CD14-positive monocyte (primary cell): ENCODE measurements around the gene RAB3D. TPM values are rescaled to one million over a fixed set of nuclear protein-coding genes. Genes with fewer than 3 reads are reported as not detected.
A peak's percentile ranks its signal among the peaks of the same experiment; 100 is the strongest.

Experiments used
- DNase-seq, 3 donors: peaks; one replicate each; pipeline ENCODE4 v3.0.0-alpha.2; 2011 to 2022
- H2AFZ ChIP-seq: 2 replicates; pipeline ENCODE4 v1.6.0; 2012; ENCODE audit warnings: mild to moderate bottlenecking, low read depth, low read length, inconsistent platforms; ENCODE audit not compliant: insufficient read depth, poor library complexity, severe bottlenecking
- H3K27ac ChIP-seq, 2 donors: 1 replicate in 1 of 2; 2 replicates in 1 of 2; pipeline ENCODE4 v1.5.1; 2012 to 2013; ENCODE audit warnings: low read length in 2 of 2, control low read depth in 1 of 2, inconsistent platforms in 1 of 2, low read depth in 1 of 2, mild to moderate bottlenecking in 1 of 2
- H3K27me3 ChIP-seq, 2 donors: one replicate each; pipeline versions ENCODE4 v1.6.0 to v1.6.1; 2011 to 2013; ENCODE audit warnings: low read length in 2 of 2; ENCODE audit not compliant: control insufficient read depth in 2 of 2, insufficient read depth in 2 of 2
- H3K36me3 ChIP-seq, 2 donors: replicated peaks in 1 of 2; 1 replicate in 1 of 2; 2 replicates in 1 of 2; pipeline versions ENCODE4 v1.5.1 to v1.6.1; 2012 to 2013; ENCODE audit warnings: low read length in 2 of 2, control low read depth in 1 of 2, inconsistent platforms in 1 of 2, mild to moderate bottlenecking in 1 of 2; ENCODE audit not compliant: insufficient read depth in 2 of 2, control insufficient read depth in 1 of 2
- H3K4me1 ChIP-seq, 2 donors: 1 replicate in 1 of 2; 2 replicates in 1 of 2; pipeline versions ENCODE4 v1.5.1 to v1.6.1; 2012 to 2013; ENCODE audit warnings: low read length in 2 of 2, control low read depth in 1 of 2, inconsistent platforms in 1 of 2, mild to moderate bottlenecking in 1 of 2, moderate library complexity in 1 of 2; ENCODE audit not compliant: insufficient read depth in 2 of 2, control insufficient read depth in 1 of 2
- H3K4me2 ChIP-seq: replicated peaks from 2 replicates; pipeline ENCODE3; 2012; ENCODE audit warnings: low read length, moderate library complexity, mild to moderate bottlenecking; ENCODE audit not compliant: poor library complexity, severe bottlenecking; ENCODE audit errors: extremely low read depth
- H3K4me3 ChIP-seq, 3 experiments: fragments of 200-600 bp in 1 of 3; sonication (generic) in 1 of 3; replicated peaks in 1 of 3; 1 replicate in 2 of 3; 2 replicates in 1 of 3; pipeline ENCODE4 v1.5.1; 2011 to 2013; ENCODE audit warnings: low read length in 3 of 3, mild to moderate bottlenecking in 3 of 3, control low read depth in 2 of 3, low read depth in 2 of 3, inconsistent platforms in 1 of 3, moderate library complexity in 1 of 3
- H3K79me2 ChIP-seq: 2 replicates; pipeline ENCODE4 v1.6.0; 2012; ENCODE audit warnings: mild to moderate bottlenecking, control low read depth, inconsistent platforms, low read length, moderate library complexity; ENCODE audit not compliant: insufficient read depth
- H3K9ac ChIP-seq: 2 replicates; pipeline ENCODE4 v1.6.0; 2017; ENCODE audit warnings: low read length, mild to moderate bottlenecking; ENCODE audit not compliant: insufficient read depth, poor library complexity, severe bottlenecking
- H3K9me3 ChIP-seq, 2 donors: replicated peaks in 1 of 2; 1 replicate in 1 of 2; 2 replicates in 1 of 2; pipeline versions ENCODE4 v1.5.1 to v1.6.1; 2012 to 2013; ENCODE audit warnings: low read length in 2 of 2, control low read depth in 1 of 2; ENCODE audit not compliant: control insufficient read depth in 1 of 2, insufficient read depth in 1 of 2
- H4K20me1 ChIP-seq: 2 replicates; pipeline ENCODE4 v1.6.0; 2012; ENCODE audit warnings: mild to moderate bottlenecking, low read length, control low read depth, moderate library complexity; ENCODE audit not compliant: insufficient read depth
- H3K27ac Mint-ChIP-seq, 7 donors: one replicate each; pipeline ENCODE4 v1.8.0; 2020; ENCODE audit warnings: mild to moderate bottlenecking in 7 of 7, mixed read lengths in 7 of 7, moderate library complexity in 6 of 7, inconsistent platforms in 2 of 7
- H3K27me3 Mint-ChIP-seq, 3 donors: one replicate each; pipeline ENCODE4 v1.8.0; 2021 to 2022; ENCODE audit warnings: low read depth in 3 of 3, mild to moderate bottlenecking in 3 of 3, mixed read lengths in 3 of 3, moderate library complexity in 3 of 3, inconsistent platforms in 1 of 3
- H3K36me3 Mint-ChIP-seq, 2 donors: one replicate each; pipeline ENCODE4 v1.8.0; 2020; ENCODE audit warnings: mixed read lengths in 2 of 2, inconsistent platforms in 1 of 2, mild to moderate bottlenecking in 1 of 2
- H3K4me1 Mint-ChIP-seq: one replicate; pipeline ENCODE4 v1.8.0; 2020; ENCODE audit warnings: mild to moderate bottlenecking, mixed read lengths
- H3K4me3 Mint-ChIP-seq, 2 donors: one replicate each; pipeline ENCODE4 v1.8.0; 2020; ENCODE audit warnings: mild to moderate bottlenecking in 2 of 2, mixed read lengths in 2 of 2, moderate library complexity in 1 of 2
- H3K9me3 Mint-ChIP-seq, 7 donors: one replicate each; pipeline ENCODE4 v1.8.0; 2020 to 2022; ENCODE audit warnings: mixed read lengths in 7 of 7, mild to moderate bottlenecking in 6 of 7, moderate library complexity in 6 of 7, inconsistent platforms in 2 of 7
- WGBS: methylation state at CpG from one replicate; pipeline ENCODE4 v1.1.5; 2013; ENCODE audit warnings: missing lambda C conversion rate; ENCODE audit not compliant: insufficient coverage; 5-methylcytosine and 5-hydroxymethylcytosine counted together
- intact Hi-C, 2 donors: fragments of 100-400 bp; cut with micrococcal nuclease; formaldehyde crosslinking; loops; one replicate each; pipeline versions ENCODE4 v1.15.0 to v1.15.1; 2023
- polyA plus RNA-seq, 3 donors: library from polyadenylated mRNA; depleted of rRNA in 1 of 3; unstranded in 2 of 3; stranded (reverse) in 1 of 3; fragments of 300-500 nt in 2 of 3; fragments of >200 nt in 1 of 3; fragmentation: Illumina TruSeq in 2 of 3; gene quantifications; 1 replicate in 2 of 3; 2 replicates in 1 of 3; pipeline ENCODE4 v1.2.3, GENCODE V29; 2012 to 2021
- TF ChIP-seq, protein P1 (sequence below): fragments of 200-600 bp; IDR thresholded peaks from one replicate; pipeline ENCODE4 v1.8.0; 2022; ENCODE audit warnings: antibody characterized with exemption, mild to moderate bottlenecking

Gene RAB3D
- polyA plus RNA-seq, 3 donors = 52.9 to 78.1 (median 60.8) TPM

DNA sequence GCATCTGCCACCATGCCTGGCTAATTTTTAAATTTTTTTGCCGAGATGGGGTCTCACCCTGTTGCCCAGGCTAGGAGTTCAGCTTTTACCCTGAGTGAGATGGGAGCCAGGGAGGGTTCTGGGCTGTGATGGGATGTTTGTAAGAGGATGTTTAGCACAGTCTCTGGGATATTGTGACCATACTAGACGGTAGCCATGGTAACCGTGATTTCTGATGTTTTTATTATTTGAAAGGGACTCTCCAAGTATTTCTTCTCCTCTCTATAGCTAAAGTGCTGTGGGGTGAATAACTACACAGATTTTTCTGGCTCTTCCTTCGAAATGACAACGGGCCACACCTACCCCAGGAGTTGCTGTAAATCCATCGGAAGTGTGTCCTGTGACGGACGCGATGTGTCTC lies 33.1 kb downstream of the RAB3D start:
- Mint-ChIP-seq H3K36me3 (peaks cover 25 to 55% of the 10 kb centered on the region in 2 donors), H3K4me3 (no peak overlapping the region), H3K27ac (peak overlapping the region in 2 of 7 donors; percentile 26 to 77), H3K4me1 (peaks cover 19% of the 10 kb centered on the region), H3K9me3 (peaks cover 0 to 3% (median 0%) of the 10 kb centered on the region in 7 donors), H3K27me3 (peaks cover 0 to 2% (median 2%) of the 10 kb centered on the region in 3 donors)
- intact Hi-C loops = no loop called here
- no peak overlapping the region for H3K4me3 ChIP-seq
- no peaks in the 10 kb centered on the region for H3K27me3 ChIP-seq
- DNase-seq = no peak
- no peak overlapping the region for H3K9ac ChIP-seq
- H3K79me2 ChIP-seq = peaks cover 41% of the 10 kb centered on the region
- 100% methylated on average over 1 of the region's 9 CpGs for WGBS
- H3K4me2 ChIP-seq = no peak overlapping the region
- H3K9me3 ChIP-seq = no peaks in the 10 kb centered on the region
- H2AFZ ChIP-seq = no peak overlapping the region
- no peaks in the 10 kb centered on the region for H3K4me1 ChIP-seq
- peaks cover 64% of the 10 kb centered on the region for H4K20me1 ChIP-seq
- peaks cover 11 to 25% of the 10 kb centered on the region in 2 donors for H3K36me3 ChIP-seq
- no peak overlapping the region for H3K27ac ChIP-seq
- TF ChIP-seq, protein P1, sequence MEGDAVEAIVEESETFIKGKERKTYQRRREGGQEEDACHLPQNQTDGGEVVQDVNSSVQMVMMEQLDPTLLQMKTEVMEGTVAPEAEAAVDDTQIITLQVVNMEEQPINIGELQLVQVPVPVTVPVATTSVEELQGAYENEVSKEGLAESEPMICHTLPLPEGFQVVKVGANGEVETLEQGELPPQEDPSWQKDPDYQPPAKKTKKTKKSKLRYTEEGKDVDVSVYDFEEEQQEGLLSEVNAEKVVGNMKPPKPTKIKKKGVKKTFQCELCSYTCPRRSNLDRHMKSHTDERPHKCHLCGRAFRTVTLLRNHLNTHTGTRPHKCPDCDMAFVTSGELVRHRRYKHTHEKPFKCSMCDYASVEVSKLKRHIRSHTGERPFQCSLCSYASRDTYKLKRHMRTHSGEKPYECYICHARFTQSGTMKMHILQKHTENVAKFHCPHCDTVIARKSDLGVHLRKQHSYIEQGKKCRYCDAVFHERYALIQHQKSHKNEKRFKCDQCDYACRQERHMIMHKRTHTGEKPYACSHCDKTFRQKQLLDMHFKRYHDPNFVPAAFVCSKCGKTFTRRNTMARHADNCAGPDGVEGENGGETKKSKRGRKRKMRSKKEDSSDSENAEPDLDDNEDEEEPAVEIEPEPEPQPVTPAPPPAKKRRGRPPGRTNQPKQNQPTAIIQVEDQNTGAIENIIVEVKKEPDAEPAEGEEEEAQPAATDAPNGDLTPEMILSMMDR = no peak

DNA sequence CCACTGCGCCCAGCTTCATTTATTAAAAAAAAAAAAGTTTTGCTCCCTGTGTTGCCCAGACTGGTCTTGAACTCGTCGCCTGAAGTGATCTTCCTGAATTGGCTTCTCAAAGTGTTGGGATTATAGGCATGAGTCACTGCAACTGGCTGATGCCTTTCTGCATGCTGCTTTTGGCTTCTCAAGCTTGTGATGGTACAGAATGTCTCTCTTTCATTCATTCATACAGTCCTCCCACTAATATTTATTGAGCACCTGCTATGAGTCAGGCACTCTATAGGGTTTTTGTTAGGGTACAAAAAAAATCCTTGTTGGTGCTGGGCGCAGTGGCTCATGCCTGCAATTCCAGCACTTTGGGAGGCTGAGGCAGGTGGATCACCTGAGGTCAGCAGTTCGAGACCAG lies 34.5 kb downstream of the RAB3D start:
- DNase-seq = no peak
- 100% methylated on average over 1 of the region's 5 CpGs for WGBS
- H3K4me1 Mint-ChIP-seq = peaks cover 27% of the 10 kb centered on the region
- Histone ChIP-seq H3K27ac (no peak overlapping the region), H3K4me2 (no peak overlapping the region), H3K79me2 (peaks cover 27% of the 10 kb centered on the region), H3K27me3 (no peaks in the 10 kb centered on the region), H3K4me3 (no peak overlapping the region), H3K36me3 (peaks cover 11 to 26% of the 10 kb centered on the region in 2 donors), H3K9me3 (no peaks in the 10 kb centered on the region), H3K9ac (no peak overlapping the region), H3K4me1 (peaks cover 0 to 3% of the 10 kb centered on the region in 2 donors), H2AFZ (no peak overlapping the region), H4K20me1 (peaks cover 55% of the 10 kb centered on the region)
- peaks cover 0 to 1% (median 0%) of the 10 kb centered on the region in 7 donors for H3K9me3 Mint-ChIP-seq
- no peak overlapping the region for H3K4me3 Mint-ChIP-seq
- H3K36me3 Mint-ChIP-seq = peaks cover 34 to 59% of the 10 kb centered on the region in 2 donors
- H3K27me3 Mint-ChIP-seq = peaks cover 0 to 4% (median 2%) of the 10 kb centered on the region in 3 donors
- TF ChIP-seq, protein P1 = no peak
- intact Hi-C loops = no loop called here
- H3K27ac Mint-ChIP-seq = peak overlapping the region in 1 of 7 donors; percentile 41
